Astrocyte of the spinal cord (primary cell): Measurements from ENCODE around the gene CYP2J2.
"Not testable (repeated sequence)": the region's sequence is repeated elsewhere in the genome, so short reads cannot be mapped to it uniquely, and the experiment has no call there.

Experiments
- DNase-seq: peaks from one replicate; pipeline ENCODE4 v3.0.0; 2011; ENCODE audit warnings: low read depth, low spot score
- H3K4me3 ChIP-seq: 2 replicates; pipeline ENCODE4 v1.5.1; 2011; ENCODE audit warnings: low read depth, mild to moderate bottlenecking, low read length, moderate library complexity
- CTCF ChIP-seq: IDR thresholded peaks from 2 replicates; pipeline ENCODE4 v1.5.1; 2012; ENCODE audit warnings: low read depth, mild to moderate bottlenecking, low read length, inconsistent platforms
- in situ Hi-C: cut with HindIII; loops from 2 replicates; pipeline ENCODE4 v1.10.0; 2017; ENCODE audit warnings: low sequenced_read_pairs

The CYP2J2 gene

DNA sequence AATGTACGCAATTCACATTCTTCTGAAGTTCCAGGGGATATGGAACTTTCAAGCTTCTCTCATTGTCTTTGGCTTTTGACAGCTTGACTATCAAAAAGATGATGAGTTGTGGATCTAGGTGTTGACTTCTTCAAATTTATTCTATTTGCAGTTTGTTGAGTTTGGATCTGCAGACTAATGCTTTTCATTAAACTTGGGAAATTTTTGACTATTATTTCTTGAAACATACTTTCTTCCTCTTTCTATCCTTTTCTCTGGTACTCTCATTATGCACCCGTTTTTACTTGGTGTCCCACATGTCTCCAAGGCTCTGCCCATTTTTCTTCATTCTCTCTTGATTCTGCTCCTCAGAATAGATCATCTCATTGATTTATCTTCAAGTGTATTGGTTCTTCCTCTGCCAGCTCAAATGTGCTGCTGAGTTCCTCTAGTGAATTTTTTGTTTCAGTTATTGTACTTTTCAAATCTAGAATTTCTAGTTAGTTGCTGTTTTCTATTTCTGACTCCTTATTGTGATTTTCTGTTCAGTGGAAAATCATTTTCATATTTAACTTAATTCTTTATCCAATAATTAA is 49.4 kb downstream of the CYP2J2 start:
- in situ Hi-C loops = no loop called here
- no peak for TF ChIP-seq CTCF

GRCh38 chr1:59871746-59872145 is 54.8 kb downstream of the CYP2J2 start:
- no peak for TF ChIP-seq CTCF
- DNase-seq = no peak
- in situ Hi-C loops = no loop called here

More for the DNA sequence above, 49.4 kb downstream of the CYP2J2 start:
- no peak for DNase-seq
- no peak overlapping the region for H3K4me3 ChIP-seq

GRCh38 chr1:59866462-59866861 is 60.1 kb downstream of the CYP2J2 start:
- no peak for TF ChIP-seq CTCF
- in situ Hi-C loops = no loop called here
- DNase-seq = no peak
- no peak overlapping the region for H3K4me3 ChIP-seq

More at GRCh38 chr1:59871746-59872145, 54.8 kb downstream of the CYP2J2 start:
- no peak overlapping the region for H3K4me3 ChIP-seq

DNA sequence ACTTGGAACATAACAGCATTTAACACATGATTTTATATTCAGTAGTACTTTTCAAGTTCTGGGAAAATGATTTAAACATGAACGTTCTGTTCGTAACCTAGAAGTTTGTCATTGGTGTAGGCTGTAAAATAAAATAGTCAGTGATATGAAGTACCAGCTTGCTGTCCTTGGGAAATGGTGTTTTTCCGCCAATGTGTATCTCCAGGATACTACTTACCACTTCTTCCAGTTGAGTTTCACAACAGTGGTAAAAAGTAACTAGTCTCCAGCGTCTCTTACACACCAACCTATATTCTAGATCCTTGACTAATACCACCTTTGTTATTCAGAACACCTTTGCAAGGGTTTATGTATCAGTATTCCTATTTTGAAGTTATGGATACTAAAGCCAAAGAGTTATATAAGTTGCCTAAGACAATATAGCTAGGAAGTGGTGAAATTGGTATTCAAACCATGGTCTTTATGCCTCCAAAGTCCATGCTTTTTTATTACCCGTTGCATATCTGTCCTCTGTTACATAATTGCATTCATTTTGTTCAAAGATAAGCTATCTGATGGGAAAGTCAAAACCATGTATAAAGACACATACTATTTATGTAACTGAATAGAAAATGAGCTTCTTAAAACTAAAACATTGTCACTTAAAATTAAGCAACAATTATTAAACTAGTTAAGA is 68.8 kb downstream of the CYP2J2 start:
- no peak for TF ChIP-seq CTCF
- DNase-seq = no peak
- in situ Hi-C loops = no loop called here

DNA sequence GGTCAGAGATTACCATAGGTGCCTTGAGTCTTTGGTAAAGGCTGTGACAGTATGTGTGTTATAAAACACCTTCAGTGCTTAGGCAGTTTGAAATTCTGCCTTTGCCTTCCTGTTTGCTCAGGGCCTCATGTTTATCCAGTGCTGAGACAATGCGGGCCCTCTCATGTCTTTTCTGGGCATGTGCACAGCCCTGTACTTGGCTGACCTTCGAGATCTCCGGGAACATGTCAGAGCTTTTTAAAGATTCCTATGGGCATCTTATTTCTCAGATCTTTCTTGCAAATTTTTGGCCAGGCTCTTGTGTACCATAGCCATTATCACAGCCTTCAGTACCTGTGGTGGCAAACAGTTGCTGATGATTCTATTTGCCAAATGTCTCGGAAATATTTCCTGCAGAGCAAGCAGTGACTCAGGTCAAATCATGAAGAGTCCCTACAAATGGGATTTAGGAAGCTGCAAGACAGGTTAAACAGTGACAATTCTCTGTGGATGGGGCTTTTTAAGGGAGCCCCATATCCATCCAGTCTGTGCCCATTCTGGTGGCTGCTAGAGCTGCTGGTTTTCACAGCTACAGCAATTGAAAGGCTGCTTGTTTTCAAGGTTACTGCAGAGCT is 69.7 kb downstream of the CYP2J2 start:
- no peak for DNase-seq
- no peak for TF ChIP-seq CTCF
- no peak overlapping the region for H3K4me3 ChIP-seq
- in situ Hi-C loops = no loop called here

More for the DNA sequence above, 68.8 kb downstream of the CYP2J2 start:
- H3K4me3 ChIP-seq = no peak overlapping the region

DNA sequence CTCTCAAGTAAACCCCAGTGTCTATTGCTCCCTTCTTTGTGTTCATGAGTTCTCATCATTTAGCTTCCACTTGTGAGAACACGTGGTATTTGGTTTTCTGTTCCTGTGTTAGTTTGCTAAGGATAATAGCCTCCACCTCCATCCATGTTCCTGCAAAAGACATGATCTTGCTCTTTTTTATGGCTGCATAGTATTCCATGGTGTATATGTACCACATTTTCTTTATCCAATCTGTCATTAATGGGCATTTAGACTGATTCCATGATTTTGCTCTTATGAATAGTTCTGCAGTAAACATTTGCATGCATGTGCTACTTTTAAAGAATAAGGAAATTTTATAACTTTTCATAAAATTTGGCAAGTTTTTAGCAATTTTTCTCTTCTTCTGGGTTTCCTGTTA is 71.3 kb downstream of the CYP2J2 start:
- H3K4me3 ChIP-seq, in situ Hi-C loops, DNase-seq: not testable (repeated sequence)

- DNase-seq = no peak
- H3K4me3 ChIP-seq = no peak overlapping the region
- TF ChIP-seq CTCF = no peak
- in situ Hi-C loops = no loop called here
These were observed 74.5 kb downstream of the CYP2J2 start for GRCh38 chr1:59852117-59852516.
